GM12892 (cell line): ENCODE data around the gene TFPI.
A peak's percentile ranks its signal among the peaks of the same experiment; 100 is the strongest.

Experiments
- DNase-seq: peaks from one replicate; pipeline ENCODE4 v3.0.0; 2011; ENCODE audit not compliant: insufficient read length
- FAIRE-seq: peaks from 2 replicates; lab custom pipeline; 2011; peaks lifted over from hg19 to GRCh38; lab: Jason Lieb, UNC
- POLR2A ChIP-seq: IDR thresholded peaks from 2 replicates; pipeline ENCODE4 v1.6.1; 2011; ENCODE audit warnings: low read depth, low read length, control low read depth
- POLR2AphosphoS5 ChIP-seq: IDR thresholded peaks from 2 replicates; pipeline ENCODE4 v1.6.1; 2011; ENCODE audit warnings: low read depth, low read length, control low read depth
- TAF1 ChIP-seq: IDR thresholded peaks from 2 replicates; pipeline ENCODE4 v1.6.1; 2011; ENCODE audit warnings: low read depth, mild to moderate bottlenecking, control low read depth, low read length, borderline replicate concordance

Gene TFPI

DNA sequence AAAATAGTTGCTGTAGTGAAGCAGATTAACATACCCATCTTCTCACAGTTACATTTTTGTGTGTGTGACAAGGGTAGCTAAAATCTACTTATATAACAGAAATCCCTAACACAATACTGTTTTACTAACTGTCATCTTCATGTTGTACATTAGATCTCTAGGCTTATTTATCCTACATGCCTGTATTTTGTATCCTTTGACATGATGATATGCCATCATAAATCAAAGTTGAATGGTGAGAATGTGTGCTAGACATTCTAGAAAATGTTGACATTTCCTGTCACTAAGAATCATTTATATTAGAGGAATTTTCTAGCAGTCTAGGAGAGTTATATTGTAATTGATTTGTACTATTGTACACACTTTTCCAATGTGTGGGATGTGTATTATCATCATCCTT lies 84.7 kb downstream of the TFPI start:
- FAIRE-seq = no peak
- TF ChIP-seq POLR2AphosphoS5 (no peak), POLR2A (no peak), TAF1 (no peak)
- no peak for DNase-seq

DNA sequence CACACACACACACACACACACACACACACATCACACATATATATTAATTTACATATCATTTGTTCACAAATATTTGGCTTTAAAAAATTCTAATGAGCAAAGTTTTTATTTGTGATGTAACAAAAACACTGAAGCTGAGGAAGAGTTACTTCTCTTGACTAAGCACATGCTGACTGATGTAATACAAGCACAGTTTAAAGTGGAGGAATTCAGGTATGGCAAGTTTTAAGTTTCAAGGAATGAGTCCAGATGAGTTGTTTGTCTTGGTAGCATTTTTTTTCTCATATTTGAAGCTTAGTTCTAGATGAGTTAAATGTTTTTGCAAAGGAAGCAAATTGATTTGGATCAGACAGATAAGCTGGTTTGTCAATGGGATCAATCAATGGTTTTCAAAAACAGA lies 86.0 kb downstream of the TFPI start:
- FAIRE-seq = no peak
- TF ChIP-seq POLR2AphosphoS5 = no peak
- no peak for TF ChIP-seq TAF1
- TF ChIP-seq POLR2A = no peak
- DNase-seq = no peak

DNA sequence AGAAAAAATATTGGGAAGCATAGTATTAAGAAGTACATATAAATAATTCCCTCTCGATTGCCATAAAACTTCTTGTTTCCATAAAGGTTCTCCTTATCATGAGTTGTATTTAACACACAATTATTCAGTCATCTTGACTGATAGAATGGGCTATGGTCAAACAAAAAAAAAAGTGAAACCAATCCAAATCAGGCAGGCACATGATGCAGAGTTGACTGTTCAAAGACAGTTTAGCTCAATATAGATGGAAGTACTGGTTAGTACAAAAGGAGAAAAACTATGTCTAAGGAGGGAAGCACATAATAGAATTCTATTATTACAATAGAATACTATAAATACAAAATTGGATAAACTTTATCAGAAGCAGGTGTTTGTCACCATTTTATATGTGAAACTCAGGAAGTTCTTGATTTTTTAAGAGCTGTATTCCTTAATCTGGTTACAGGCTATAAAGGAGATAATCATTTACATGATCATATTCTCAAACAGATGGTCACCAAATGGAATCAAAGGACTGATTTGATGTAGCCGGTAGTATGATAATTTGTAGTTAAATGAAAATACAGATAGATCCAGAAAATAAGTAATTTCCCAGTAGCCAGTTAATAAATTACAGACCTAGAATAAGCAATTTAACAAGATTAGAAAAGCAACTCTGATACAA lies 88.0 kb downstream of the TFPI start:
- no peak for TF ChIP-seq TAF1
- TF ChIP-seq POLR2AphosphoS5 = no peak
- TF ChIP-seq POLR2A = no peak
- FAIRE-seq (no peak), DNase-seq (no peak)

DNA sequence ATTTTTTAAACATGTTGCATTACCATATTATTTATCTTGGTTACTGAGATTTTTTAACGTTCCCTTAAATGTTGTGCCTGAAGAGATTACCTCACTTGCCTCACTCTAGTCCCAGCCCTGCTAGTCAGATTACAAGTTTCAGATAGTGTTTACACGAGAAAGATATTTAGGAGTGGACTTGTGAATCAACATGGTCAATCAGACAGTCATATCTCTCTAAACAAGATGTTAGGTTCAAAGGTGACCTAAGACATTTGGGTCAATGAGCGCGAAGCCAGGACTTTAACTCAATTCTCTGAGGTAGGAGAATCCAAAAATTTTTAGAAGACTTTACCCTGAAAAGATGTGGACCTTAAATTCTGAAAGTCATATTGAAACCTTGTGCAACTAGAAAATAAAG lies 91.4 kb downstream of the TFPI start:
- FAIRE-seq = no peak
- DNase-seq = no peak
- no peak for TF ChIP-seq TAF1
- TF ChIP-seq POLR2A = no peak
- TF ChIP-seq POLR2AphosphoS5 = no peak

DNA sequence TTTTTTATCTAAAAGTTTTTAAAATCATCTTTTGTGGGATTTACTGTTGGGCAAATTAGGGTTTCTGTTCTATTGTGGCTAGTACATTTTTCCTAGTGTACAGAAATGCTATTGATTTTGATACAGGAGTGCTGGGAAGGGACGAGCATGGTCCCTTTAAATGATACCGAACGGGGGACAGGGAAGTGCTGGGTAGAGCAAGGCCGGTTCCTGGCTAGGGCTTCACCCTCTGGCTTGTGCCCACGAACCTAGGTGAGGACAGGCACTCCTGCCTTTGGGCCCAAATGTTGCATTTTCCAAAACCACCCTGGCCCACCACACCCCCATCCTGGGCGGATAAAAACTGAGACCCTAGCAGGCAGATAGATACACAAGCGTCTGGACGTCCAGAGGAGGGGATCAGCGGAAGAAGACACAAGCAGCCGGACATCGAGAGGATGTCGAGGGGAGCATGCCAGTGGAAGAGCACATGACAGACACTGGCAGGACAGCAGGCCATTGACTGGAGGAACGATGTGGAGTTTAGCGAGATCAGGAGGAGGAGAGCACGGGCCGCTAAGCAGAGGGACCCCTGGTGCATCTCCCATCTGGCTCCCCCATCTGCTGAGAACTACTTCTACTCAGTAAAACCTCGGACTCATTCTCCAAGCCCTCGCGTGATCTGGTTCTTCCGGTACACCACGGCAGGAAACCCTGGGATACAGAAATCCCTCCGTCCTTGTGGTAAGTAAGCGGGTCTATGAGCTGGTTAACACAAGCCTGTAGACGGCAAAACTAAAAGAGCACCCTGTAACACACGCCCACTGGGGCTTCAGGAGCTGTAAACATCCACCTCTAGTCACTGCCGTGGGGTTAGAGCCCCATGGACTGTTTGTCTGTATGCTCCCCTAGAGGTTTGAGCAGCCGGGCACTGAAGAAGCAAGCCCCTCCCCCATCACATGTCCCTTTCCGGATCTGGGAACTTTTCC lies 92.7 kb downstream of the TFPI start:
- DNase-seq (no peak), FAIRE-seq (no peak)
- TF ChIP-seq TAF1 = no peak
- TF ChIP-seq POLR2AphosphoS5 = no peak
- no peak for TF ChIP-seq POLR2A

DNA sequence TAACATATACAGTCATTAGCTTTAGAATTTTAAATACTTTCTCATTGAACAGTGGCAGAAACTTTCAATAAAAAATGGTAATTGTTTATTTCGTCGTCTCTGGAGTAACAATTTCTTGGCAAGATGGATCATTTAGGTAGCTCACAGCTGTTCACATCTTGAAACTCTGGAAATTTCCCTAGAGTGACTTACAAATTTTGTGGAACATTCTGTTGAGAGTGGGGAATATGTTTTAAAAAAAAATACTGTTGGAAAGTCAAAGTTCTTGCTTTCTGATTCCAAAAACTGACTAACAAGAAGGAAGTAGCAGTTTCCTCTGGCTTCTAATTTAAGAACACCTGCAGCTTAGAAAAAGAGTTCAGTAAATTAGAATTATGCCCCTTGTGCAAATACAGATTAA lies 95.0 kb downstream of the TFPI start:
- TF ChIP-seq POLR2AphosphoS5 (no peak), POLR2A (no peak), TAF1 (no peak)
- no peak for DNase-seq
- FAIRE-seq = no peak

DNA sequence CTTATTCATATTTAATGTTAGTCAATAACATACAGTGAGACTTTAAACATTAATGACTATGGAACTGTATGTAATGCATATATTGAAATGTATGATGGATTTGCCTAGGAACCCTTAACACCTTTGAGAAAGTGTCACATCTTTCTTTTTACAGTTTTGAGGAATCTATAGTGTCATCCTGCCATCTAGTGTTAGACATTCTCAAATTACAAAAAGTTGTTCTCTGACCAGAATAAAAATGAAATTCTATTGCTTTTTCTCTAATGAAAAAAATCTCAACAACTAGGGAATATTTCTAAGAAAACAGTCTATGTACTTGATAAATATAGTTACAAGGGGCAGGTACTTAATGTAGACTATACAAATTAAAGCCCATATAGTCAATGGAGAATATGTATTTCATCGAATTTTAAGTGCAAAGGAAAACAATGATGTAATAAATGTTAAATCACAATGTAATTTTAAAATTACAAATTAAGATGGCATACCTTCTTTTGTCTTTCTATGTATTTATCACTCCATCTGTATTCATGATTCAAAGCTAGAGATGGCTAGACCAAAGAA lies 101.1 kb downstream of the TFPI start:
- no peak for TF ChIP-seq TAF1
- no peak for TF ChIP-seq POLR2AphosphoS5
- no peak for TF ChIP-seq POLR2A
- no peak for DNase-seq
- FAIRE-seq = peak; percentile 53

DNA sequence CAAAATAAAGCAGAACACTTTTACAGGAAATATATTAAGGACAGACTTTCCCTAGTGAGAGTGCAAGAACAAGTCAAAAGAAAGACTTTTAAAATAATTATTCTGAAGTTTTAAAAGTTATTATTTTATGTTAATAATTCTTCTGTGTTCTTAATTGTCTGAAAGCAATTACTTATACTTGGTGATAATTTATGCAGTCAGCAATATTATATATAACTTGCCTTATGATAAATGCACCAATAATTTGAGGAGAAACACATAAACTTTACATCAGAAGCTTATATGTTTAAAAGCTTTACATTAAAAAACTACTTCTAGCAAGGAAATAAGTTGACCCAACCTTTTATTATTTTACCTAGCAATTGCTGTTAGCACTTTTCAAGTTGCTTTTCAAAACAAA lies 102.7 kb downstream of the TFPI start:
- TF ChIP-seq POLR2AphosphoS5 (no peak), TAF1 (no peak), POLR2A (no peak)
- FAIRE-seq (no peak), DNase-seq (no peak)

DNA sequence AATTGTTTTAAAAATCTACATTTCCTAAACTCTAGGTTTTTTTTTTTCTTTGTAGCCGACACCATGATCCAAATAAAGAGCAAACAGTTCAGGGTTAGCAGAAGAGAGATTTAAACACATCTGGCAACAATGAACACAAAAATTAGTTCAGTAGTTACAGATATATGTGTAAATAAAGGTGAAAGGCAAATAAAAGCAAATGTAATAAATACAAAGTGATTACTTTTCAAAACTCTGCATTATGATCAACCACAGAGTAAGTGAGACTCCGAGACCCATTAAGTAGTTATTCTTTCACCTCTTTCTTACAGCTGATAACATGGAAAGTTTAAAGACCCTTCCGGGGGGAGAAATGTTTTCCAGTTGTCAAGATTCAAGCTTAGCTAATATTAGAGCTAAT lies 106.9 kb downstream of the TFPI start:
- DNase-seq (no peak), FAIRE-seq (peak; percentile 14)
- TF ChIP-seq POLR2A (no peak), TAF1 (no peak), POLR2AphosphoS5 (no peak)

DNA sequence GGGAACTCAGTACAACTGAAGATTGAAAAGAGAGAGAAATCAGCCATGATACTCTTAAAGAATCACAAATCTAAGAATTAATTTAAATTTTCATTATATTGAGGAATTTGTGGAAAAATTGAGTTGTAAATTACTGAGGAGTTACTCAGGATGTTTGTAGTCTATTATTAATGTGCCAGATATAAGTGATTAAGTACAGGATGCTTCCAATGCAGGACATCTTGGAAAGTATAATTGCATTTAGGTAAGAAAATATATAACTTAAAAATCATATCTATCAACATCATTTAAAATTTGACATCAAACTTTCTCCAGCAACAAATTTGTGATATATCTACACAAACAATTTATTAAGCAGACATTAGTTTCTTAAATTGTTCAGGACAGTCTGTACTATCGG lies 107.5 kb downstream of the TFPI start:
- no peak for DNase-seq
- FAIRE-seq = no peak
- TF ChIP-seq POLR2A (no peak), POLR2AphosphoS5 (no peak), TAF1 (no peak)

DNA sequence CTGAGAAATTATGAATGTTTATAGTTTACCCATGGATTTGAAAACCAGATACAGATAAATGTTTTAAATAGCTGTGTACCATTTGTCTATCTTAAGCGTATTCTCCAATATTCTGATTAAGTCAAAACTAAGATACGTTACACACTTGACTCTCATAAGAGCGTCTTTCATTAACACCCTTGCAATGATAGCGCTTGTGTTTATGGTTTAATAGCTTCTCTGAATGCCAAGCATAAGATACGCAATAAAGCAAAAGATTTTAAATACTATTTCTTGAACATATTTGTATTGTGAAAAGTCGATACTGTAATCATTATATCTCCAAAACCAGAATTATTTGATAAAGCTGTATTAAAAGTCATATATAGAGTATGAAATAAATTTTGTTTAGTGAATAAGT lies 109.2 kb downstream of the TFPI start:
- DNase-seq (no peak), FAIRE-seq (no peak)
- TF ChIP-seq POLR2A (no peak), POLR2AphosphoS5 (no peak), TAF1 (no peak)

DNA sequence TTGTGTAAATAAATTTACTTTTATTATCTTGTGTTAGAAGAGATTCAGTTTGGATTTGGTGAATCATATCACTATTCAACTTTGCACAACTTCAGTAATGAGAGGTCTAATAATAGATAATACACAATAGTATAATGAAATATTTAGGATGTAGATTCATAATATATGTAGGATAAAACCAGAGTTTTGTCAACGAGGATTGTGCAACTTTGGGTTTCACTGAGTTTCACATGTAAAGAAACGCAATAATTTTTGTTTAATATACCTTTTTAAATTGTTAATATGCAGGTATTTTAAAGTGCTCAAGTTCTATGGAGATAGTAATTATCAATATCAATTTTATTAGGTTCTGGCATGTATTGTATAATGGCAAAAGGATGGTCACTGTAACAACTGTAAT lies 111.5 kb downstream of the TFPI start:
- TF ChIP-seq TAF1 (no peak), POLR2AphosphoS5 (no peak), POLR2A (no peak)
- FAIRE-seq = no peak
- DNase-seq = no peak

DNA sequence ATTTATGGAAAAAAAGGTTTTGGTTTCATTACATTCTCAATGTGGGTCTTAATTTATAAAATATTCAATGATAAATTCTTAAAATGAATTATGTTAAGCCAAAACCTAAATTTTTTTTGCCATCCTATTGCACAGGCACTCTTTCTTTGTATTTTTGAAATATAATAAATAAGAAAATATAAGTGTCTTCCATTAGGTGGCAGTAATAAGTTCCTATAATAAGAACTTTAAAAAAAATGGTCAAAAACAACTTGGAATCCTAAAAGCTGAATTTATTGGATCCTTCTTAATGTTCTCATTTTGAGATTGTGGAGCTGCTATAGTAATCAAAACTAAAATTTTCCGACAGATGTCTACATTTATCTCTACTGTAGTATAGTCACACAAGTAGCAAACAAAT lies 111.9 kb downstream of the TFPI start:
- TF ChIP-seq TAF1 (no peak), POLR2A (no peak), POLR2AphosphoS5 (no peak)
- DNase-seq = no peak
- no peak for FAIRE-seq
